Fibroblast of lung (primary cell): Measurements from ENCODE around the gene KRT222.

ENCODE experiments used
- EZH2 ChIP-seq: IDR thresholded peaks from 2 replicates; pipeline ENCODE4 v1.5.1; 2012; ENCODE audit warnings: low read length, control low read depth, mild to moderate bottlenecking; ENCODE audit errors: missing control alignments
- TF ChIP-seq, protein P1 (sequence below), 2 donors: IDR thresholded peaks in 1 of 2; conservative IDR thresholded peaks in 1 of 2; 1 replicate in 1 of 2; 2 replicates in 1 of 2; pipeline ENCODE4 v1.5.1; 2011 to 2012; ENCODE audit warnings: low read length in 2 of 2, control low read depth in 1 of 2, inconsistent platforms in 1 of 2, low read depth in 1 of 2, mild to moderate bottlenecking in 1 of 2

- TF ChIP-seq, protein P1, sequence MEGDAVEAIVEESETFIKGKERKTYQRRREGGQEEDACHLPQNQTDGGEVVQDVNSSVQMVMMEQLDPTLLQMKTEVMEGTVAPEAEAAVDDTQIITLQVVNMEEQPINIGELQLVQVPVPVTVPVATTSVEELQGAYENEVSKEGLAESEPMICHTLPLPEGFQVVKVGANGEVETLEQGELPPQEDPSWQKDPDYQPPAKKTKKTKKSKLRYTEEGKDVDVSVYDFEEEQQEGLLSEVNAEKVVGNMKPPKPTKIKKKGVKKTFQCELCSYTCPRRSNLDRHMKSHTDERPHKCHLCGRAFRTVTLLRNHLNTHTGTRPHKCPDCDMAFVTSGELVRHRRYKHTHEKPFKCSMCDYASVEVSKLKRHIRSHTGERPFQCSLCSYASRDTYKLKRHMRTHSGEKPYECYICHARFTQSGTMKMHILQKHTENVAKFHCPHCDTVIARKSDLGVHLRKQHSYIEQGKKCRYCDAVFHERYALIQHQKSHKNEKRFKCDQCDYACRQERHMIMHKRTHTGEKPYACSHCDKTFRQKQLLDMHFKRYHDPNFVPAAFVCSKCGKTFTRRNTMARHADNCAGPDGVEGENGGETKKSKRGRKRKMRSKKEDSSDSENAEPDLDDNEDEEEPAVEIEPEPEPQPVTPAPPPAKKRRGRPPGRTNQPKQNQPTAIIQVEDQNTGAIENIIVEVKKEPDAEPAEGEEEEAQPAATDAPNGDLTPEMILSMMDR (conservative IDR thresholded peaks at IDR 0.05 in 1 of 2, IDR thresholded peaks at IDR 0.05 in 1 of 2; ENCODE audit: low read depth in 1 of 2, low read length in 2 of 2): no peak
- TF ChIP-seq EZH2: no peak
Measured at GRCh38 chr17:40617678-40618240, 47.2 kb downstream of the KRT222 start.
